Thyroid gland (tissue), 4 donors: ENCODE data around the gene DIO2.

Experiments
- POLR2A ChIP-seq, 2 donors: fragments of 450-650 bp; IDR thresholded peaks; one replicate each; pipeline ENCODE4 v1.6.1; 2017; ENCODE audit warnings: antibody characterized with exemption in 2 of 2, mild to moderate bottlenecking in 2 of 2, moderate library complexity in 1 of 2
- TF ChIP-seq, protein P1 (sequence below), 6 experiments: fragments of 200-600 bp in 3 of 6; fragments of 450-650 bp in 3 of 6; sonication (generic) in 3 of 6; IDR thresholded peaks; one replicate each; pipeline ENCODE4 v1.5.1; 2016 to 2019; ENCODE audit warnings: antibody characterized with exemption in 6 of 6, mild to moderate bottlenecking in 2 of 6, inconsistent platforms in 1 of 6, moderate library complexity in 1 of 6

DNA sequence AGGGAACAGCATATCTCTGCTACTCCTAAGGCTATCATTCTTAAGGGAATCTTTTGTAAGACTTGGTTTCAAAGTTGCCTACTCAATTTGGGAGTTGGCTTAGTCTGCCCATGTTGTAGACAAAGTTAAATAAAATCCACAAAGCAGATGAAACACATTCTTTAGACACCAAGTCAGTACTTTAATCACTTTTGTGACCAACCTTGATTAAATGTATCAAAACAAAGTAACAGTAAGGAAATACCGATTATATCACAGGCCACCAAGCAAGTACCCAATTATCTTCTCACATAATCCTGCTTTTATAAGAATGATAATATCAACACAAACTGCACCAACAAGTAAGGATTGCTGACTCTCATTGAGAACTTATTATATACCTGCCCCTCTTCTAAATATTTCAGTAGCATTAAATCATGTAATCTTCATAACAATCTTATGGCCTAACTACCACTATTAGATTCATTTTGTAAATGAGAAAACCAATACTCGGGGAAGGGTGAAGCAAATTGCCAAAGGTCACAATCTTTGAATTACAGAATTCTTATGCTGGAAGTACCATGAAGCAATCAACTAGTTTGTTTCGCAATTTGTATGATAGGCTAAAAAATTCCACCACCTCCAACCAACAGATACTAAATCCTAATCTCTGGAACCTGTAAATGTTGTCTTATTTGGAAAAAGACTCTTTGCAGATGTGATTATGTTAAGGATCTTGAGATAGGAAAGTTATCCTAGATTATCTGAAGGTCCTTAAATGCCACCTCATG lies 12.6 kb upstream of the DIO2 start:
- no peak for TF ChIP-seq POLR2A (IDR thresholded peaks at IDR 0.05)
- TF ChIP-seq, protein P1, sequence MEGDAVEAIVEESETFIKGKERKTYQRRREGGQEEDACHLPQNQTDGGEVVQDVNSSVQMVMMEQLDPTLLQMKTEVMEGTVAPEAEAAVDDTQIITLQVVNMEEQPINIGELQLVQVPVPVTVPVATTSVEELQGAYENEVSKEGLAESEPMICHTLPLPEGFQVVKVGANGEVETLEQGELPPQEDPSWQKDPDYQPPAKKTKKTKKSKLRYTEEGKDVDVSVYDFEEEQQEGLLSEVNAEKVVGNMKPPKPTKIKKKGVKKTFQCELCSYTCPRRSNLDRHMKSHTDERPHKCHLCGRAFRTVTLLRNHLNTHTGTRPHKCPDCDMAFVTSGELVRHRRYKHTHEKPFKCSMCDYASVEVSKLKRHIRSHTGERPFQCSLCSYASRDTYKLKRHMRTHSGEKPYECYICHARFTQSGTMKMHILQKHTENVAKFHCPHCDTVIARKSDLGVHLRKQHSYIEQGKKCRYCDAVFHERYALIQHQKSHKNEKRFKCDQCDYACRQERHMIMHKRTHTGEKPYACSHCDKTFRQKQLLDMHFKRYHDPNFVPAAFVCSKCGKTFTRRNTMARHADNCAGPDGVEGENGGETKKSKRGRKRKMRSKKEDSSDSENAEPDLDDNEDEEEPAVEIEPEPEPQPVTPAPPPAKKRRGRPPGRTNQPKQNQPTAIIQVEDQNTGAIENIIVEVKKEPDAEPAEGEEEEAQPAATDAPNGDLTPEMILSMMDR (IDR thresholded peaks at IDR 0.05) = no peak
